Measurements from ENCODE around the gene MYLK.

Gene MYLK

DNA sequence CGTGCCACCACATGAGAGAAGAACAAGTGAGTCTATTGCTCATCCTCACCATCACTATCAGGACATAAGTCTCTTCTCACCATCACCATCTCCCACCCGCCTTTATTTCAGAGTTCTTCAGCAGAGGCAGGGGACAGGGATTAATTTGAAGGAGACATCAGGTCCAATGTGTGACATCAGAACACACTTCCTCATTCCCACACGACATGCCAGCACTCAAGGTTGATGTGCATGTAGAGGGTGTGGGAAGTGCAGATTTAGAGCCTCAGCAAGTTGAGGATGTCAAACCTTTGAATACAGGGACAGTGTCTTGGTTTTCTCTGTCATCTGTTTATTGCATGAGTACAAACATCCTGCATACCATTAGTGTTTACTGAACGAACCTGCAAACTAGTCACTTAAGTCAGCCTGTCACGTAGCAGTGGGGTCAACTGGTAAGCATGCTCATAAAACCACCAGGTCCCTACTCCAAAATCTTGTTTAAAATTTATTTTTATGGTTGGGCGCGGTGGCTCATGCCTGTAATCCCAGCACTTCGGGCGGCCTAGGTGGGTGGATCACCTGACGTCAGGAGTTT lies 104.4 kb downstream of the MYLK start:
- Histone ChIP-seq H3K27me3 (replicated peaks; ENCODE audit: control insufficient read depth, insufficient read depth, low read length) (no peaks in the 10 kb centered on the region; the same call in none of the 2 replicates), H3K36me3 (ENCODE audit: control insufficient read depth, insufficient read depth, low read length) (no peaks in the 10 kb centered on the region), H3K4me3 (replicated peaks; ENCODE audit: low read depth, low read length) (no peak overlapping the region)
- no peak for DNase-seq (ENCODE audit: extremely low read depth, insufficient read length)
- TF ChIP-seq, protein P1, sequence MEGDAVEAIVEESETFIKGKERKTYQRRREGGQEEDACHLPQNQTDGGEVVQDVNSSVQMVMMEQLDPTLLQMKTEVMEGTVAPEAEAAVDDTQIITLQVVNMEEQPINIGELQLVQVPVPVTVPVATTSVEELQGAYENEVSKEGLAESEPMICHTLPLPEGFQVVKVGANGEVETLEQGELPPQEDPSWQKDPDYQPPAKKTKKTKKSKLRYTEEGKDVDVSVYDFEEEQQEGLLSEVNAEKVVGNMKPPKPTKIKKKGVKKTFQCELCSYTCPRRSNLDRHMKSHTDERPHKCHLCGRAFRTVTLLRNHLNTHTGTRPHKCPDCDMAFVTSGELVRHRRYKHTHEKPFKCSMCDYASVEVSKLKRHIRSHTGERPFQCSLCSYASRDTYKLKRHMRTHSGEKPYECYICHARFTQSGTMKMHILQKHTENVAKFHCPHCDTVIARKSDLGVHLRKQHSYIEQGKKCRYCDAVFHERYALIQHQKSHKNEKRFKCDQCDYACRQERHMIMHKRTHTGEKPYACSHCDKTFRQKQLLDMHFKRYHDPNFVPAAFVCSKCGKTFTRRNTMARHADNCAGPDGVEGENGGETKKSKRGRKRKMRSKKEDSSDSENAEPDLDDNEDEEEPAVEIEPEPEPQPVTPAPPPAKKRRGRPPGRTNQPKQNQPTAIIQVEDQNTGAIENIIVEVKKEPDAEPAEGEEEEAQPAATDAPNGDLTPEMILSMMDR (IDR thresholded peaks at IDR 0.05; ENCODE audit: insufficient read depth, low read length, poor library complexity, severe bottlenecking), result no peak

DNA sequence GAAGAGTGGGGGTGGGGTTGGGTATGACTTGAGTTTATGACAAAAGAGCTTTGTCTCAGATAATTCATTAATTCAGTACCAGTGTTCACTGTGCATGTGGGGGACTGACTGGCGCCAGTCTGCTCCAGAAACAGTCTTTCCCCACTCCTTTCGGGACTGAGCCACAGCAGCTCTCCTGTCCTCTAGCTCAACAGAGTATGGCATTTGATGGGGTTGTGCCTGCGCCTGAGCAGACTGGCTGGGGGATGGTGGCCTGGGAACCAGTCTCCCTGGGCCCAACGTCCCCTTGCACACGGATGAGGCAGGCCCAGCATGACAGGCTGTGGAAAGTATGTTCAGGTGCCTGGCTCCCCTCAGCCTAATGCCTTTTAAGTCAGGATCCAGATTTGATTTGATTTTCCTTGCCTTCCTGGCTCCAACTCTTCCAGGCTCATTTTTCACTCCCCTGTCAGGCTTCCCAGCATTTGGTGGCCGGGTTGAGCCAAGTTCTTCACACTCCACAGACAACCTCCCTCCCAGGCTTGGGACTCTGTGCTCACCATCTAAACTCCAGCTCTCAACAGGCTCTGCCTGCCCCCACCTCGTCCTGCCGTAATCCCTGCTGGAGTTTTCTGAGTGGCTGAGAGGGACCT lies 105.0 kb downstream of the MYLK start:
- no peaks in the 10 kb centered on the region; the same call in none of the 2 replicates for H3K27me3 ChIP-seq (replicated peaks; ENCODE audit: control insufficient read depth, insufficient read depth, low read length)
- no peak for DNase-seq (ENCODE audit: extremely low read depth, insufficient read length)
- TF ChIP-seq, protein P1 (IDR thresholded peaks at IDR 0.05; ENCODE audit: insufficient read depth, low read length, poor library complexity, severe bottlenecking), result no peak
- no peaks in the 10 kb centered on the region for H3K36me3 ChIP-seq (ENCODE audit: control insufficient read depth, insufficient read depth, low read length)
- H3K4me3 ChIP-seq (replicated peaks; ENCODE audit: low read depth, low read length), result no peak overlapping the region

DNA sequence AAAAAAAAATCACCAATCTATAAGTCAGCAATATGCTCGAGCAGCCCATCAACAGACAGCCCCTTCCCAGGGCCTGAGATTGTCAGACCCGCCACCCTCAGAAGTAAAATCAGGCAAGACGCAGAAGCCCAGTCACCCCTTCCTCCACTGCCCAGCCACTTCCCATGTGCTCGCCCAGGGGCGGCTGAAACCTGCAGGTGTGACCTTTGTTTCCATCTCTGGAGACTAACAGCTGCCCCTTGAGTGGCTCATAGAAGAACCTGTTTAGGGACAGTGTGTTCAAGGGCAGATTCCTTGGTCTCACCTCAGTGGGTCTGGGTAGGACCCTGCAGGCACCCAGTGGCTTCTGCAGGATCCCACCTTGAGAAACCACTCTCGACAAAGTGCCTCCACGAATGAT lies 105.6 kb downstream of the MYLK start:
- no peaks in the 10 kb centered on the region; the same call in none of the 2 replicates for H3K27me3 ChIP-seq (replicated peaks; ENCODE audit: control insufficient read depth, insufficient read depth, low read length)
- no peak overlapping the region for H3K4me3 ChIP-seq (replicated peaks; ENCODE audit: low read depth, low read length)
- TF ChIP-seq, protein P1 (IDR thresholded peaks at IDR 0.05; ENCODE audit: insufficient read depth, low read length, poor library complexity, severe bottlenecking), result no peak
- no peaks in the 10 kb centered on the region for H3K36me3 ChIP-seq (ENCODE audit: control insufficient read depth, insufficient read depth, low read length)
- DNase-seq (ENCODE audit: extremely low read depth, insufficient read length), result no peak

DNA sequence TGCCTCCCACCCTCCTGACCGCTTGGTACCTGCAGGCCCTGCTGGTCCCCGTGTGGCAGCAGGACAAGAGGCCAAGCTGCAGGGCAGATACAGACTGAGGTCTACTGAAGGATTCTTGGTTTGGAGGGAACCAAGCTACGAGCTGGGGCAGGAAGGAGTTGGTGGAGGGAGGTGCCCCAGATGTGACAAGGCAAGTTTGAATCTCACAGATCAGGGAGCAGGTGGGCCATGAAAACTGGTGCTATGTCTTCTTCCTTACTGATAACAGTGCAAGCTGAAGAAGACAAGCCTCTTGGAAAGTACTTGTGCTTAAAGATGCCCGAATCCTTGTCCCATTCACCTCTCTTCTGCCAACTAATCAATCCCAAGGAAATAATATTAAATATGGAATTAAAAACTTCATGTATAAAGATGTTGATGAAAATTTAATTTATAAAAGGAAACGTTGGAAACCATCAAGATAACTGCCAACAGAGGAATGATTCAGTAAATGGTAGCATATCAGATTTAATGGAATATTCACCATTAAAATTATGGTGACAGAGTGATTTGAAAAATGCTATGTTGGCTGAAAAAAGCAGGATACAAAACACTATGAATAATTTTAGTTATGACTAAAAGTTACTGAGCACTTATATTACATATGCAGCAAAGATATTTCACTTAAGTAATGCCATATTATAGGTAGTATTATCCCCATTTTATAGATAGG lies 107.9 kb downstream of the MYLK start:
- H3K36me3 ChIP-seq (ENCODE audit: control insufficient read depth, insufficient read depth, low read length), result no peaks in the 10 kb centered on the region
- TF ChIP-seq, protein P1 (IDR thresholded peaks at IDR 0.05; ENCODE audit: insufficient read depth, low read length, poor library complexity, severe bottlenecking), result no peak
- no peak for DNase-seq (ENCODE audit: extremely low read depth, insufficient read length)
- H3K27me3 ChIP-seq (replicated peaks; ENCODE audit: control insufficient read depth, insufficient read depth, low read length), result no peaks in the 10 kb centered on the region; the same call in none of the 2 replicates
- no peak overlapping the region for H3K4me3 ChIP-seq (replicated peaks; ENCODE audit: low read depth, low read length)

DNA sequence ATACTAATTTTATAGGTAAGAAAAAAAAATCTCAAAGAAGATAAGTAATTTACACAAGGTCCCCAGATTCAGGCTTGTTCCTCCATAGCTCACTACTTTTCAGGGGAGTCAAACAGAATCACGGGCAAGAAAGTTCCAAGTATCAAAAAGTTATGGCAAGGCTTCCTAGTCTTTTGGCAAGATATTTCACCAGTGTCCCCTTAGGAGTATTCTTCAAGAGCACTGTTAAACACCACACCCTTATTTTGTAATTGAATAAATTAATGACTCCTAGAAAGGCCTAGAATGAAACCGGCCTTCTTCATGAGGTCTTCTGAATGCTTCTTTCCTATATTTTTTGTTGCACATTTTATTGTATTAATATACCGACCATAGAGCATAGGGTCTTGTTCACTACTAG lies 109.7 kb downstream of the MYLK start:
- TF ChIP-seq, protein P1 (IDR thresholded peaks at IDR 0.05; ENCODE audit: insufficient read depth, low read length, poor library complexity, severe bottlenecking), result no peak
- no peaks in the 10 kb centered on the region for H3K36me3 ChIP-seq (ENCODE audit: control insufficient read depth, insufficient read depth, low read length)
- H3K4me3 ChIP-seq (replicated peaks; ENCODE audit: low read depth, low read length), result no peak overlapping the region
- H3K27me3 ChIP-seq (replicated peaks; ENCODE audit: control insufficient read depth, insufficient read depth, low read length), result peaks cover 1% of the 10 kb centered on the region
- DNase-seq (ENCODE audit: extremely low read depth, insufficient read length), result no peak

All from GM06990 (cell line).